HG02759 (cell line): ENCODE data around the gene MAD1L1.

Source experiments
- ATAC-seq: cut with Tn5 transposase; IDR thresholded peaks from one replicate; pipeline ENCODE4 v1.9.1; 2021; ENCODE audit warnings: mild to moderate bottlenecking, moderate library complexity; ENCODE audit not compliant: unreplicated experiment

The MAD1L1 gene

GRCh38 chr7:1948887-1949680 lies 283.7 kb downstream of the MAD1L1 start:
- no peak for ATAC-seq

- ATAC-seq = no peak
These were observed 284.4 kb downstream of the MAD1L1 start for GRCh38 chr7:1948301-1948796.

- ATAC-seq = no peak
These were observed 285.0 kb downstream of the MAD1L1 start for GRCh38 chr7:1947586-1948217.

- no peak for ATAC-seq
These were observed 285.8 kb downstream of the MAD1L1 start for GRCh38 chr7:1946773-1947450.

- ATAC-seq = no peak
These were observed 286.5 kb downstream of the MAD1L1 start for GRCh38 chr7:1946025-1946772.

GRCh38 chr7:1945558-1945957 lies 287.2 kb downstream of the MAD1L1 start:
- ATAC-seq = no peak

- no peak for ATAC-seq
These were observed 288.0 kb downstream of the MAD1L1 start for GRCh38 chr7:1944619-1945210.

GRCh38 chr7:1943933-1944618 lies 288.7 kb downstream of the MAD1L1 start:
- ATAC-seq = no peak

- ATAC-seq = no peak
These were observed 289.4 kb downstream of the MAD1L1 start for GRCh38 chr7:1943326-1943725.

- ATAC-seq = no peak
These were observed 289.8 kb downstream of the MAD1L1 start for GRCh38 chr7:1942941-1943289.

GRCh38 chr7:1942243-1942940 lies 290.4 kb downstream of the MAD1L1 start:
- no peak for ATAC-seq

- ATAC-seq = no peak
These were observed 291.1 kb downstream of the MAD1L1 start for GRCh38 chr7:1941464-1942242.

- ATAC-seq = peak; percentile 17
These were observed 291.9 kb downstream of the MAD1L1 start for GRCh38 chr7:1940863-1941262.

GRCh38 chr7:1940402-1940786 lies 292.4 kb downstream of the MAD1L1 start:
- peak; percentile 90 for ATAC-seq

- peak; percentile 26 for ATAC-seq
These were observed 293.0 kb downstream of the MAD1L1 start for GRCh38 chr7:1939434-1940401.

- no peak for ATAC-seq
These were observed 293.8 kb downstream of the MAD1L1 start for GRCh38 chr7:1938788-1939433.

- no peak for ATAC-seq
These were observed 295.5 kb downstream of the MAD1L1 start for GRCh38 chr7:1937252-1937605.
